ENCODE measurements around the gene INPP5D. TPM values are rescaled to one million over a fixed set of nuclear protein-coding genes. Genes with fewer than 3 reads are reported as not detected.

Gene INPP5D
- total and polyA plus RNA-seq, 12 donors: 3.4 to 29.4 (median 14.3) TPM

DNA sequence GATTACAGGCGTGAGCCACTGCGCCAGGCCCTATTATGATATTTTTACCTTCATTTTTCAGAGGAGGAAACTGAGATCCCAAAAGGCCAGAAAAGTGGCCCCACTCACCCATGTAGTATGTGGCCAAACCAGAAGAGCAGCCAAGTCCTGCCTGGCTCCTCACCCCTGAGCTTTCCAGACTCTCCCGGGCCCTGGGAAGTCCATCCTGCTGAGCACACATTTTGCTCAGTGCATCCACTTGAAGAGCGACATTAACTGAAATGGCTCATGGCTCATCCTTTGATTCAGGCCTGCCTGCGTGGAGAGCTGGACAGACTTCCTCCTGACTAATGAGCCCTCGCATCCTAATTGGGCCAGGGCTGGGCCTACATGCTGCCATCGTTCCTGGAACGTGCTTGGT lies 37.6 kb upstream of the INPP5D start:
- no peak overlapping the region for H3K27ac ChIP-seq
- H3K4me3 ChIP-seq: no peak overlapping the region
- no peaks in the 10 kb centered on the region for H3K4me1 ChIP-seq (replicated peaks in 1 of 2)
- no peak for DNase-seq
- TF ChIP-seq CTCF (IDR thresholded peaks at IDR 0.05): no peak
- TF ChIP-seq POLR2A (IDR thresholded peaks at IDR 0.05): no peak
- intact Hi-C loops (cut with DNase I): loop anchor here in 1 of 2 donors (10.0 kb wide), 1 partner anchor 168 kb away; no protein-coding TSS in a partner anchor
- H3K36me3 ChIP-seq (replicated peaks in 1 of 2): no peaks in the 10 kb centered on the region
- WGBS, 4 donors: 84 to 94% (median 92%) methylated on average over 4 to 8 of the region's 8 CpGs
- H3K9me3 ChIP-seq (replicated peaks in 1 of 3): no peaks in the 10 kb centered on the region
- H3K27me3 ChIP-seq: no peaks in the 10 kb centered on the region

DNA sequence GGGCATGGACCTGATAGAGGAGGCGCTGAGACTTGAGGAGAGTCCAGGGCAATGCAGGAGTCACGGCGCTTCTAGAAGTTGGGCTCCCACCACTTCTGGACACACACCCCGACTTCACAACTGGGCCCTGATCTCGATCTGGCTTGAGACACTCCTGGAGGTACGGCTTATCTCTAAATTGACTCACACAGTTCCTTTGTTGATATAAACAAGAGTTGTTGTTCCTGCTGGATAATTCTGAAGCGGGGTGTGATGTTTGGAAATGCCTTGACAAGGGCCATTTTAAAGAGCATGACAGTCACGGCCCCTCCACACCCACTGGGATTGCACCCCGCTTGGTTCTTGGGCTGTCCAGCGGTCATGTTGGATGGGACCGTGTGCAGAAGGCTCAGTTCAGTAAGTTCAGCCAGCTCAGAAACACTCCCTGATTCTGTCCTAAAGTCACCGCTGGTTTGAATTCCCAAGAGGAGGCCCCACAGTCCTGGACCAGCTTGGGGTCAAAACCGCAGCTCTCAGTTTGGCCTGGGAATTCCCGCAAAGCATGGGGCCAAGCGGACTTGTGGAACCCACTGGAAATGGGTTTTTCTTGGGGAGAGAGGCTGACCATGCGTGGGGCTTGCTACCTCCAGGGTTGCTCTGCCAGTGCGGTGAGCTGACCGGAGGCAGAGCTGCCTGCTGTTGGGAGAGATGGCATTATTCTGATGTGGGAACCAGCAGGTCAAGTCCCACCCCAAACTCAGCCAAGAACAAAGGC lies 37.0 kb upstream of the INPP5D start:
- H3K36me3 ChIP-seq (replicated peaks in 1 of 2): no peaks in the 10 kb centered on the region
- H3K27me3 ChIP-seq: no peaks in the 10 kb centered on the region
- no peak overlapping the region for H3K27ac ChIP-seq
- H3K9me3 ChIP-seq (replicated peaks in 1 of 3): no peaks in the 10 kb centered on the region
- 92 to 98% (median 95%) methylated on average over 9 to 18 of the region's 18 CpGs for WGBS, 4 donors
- no peak overlapping the region for H3K4me3 ChIP-seq
- H3K4me1 ChIP-seq (replicated peaks in 1 of 2): no peaks in the 10 kb centered on the region
- intact Hi-C loops (cut with DNase I): loop anchor here in 1 of 2 donors (10.0 kb wide), 1 partner anchor 168 kb away; no protein-coding TSS in a partner anchor
- no peak for DNase-seq
- no peak for TF ChIP-seq POLR2A (IDR thresholded peaks at IDR 0.05)
- no peak for TF ChIP-seq CTCF (IDR thresholded peaks at IDR 0.05)

DNA sequence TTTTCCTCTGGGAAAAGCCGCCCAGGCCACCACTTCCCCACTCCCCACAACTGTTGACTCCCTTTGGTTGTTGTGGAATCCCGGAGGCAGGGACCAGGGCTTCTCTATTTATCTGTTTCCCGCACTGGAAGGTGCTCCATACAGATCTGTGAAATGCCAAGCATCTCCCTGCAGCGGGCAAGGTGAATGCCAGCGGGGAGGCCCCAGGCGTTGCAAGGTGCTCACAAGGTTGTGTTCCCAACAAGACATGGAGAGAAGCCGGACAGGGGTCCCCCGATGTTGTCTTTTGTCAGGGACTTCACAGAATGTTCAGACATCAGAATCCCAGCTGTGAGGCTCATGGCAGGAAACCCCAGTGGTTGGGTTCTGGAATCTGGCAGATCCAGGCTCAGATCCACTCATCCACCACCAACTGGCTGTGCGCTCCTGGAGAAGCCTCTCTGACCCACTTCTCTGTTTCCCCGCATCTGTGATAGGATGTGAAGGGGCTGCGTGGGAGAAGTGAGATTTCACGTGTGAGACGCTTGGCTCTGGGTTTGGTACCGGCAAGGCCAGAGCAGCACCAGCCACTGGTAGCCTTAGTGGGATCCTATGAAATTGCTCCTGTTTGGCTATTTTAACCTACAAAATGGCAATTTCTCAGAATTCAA lies 36.3 kb upstream of the INPP5D start:
- Histone ChIP-seq H3K36me3 (replicated peaks in 1 of 2) (no peaks in the 10 kb centered on the region), H3K27ac (no peak overlapping the region), H3K27me3 (no peaks in the 10 kb centered on the region), H3K9me3 (replicated peaks in 1 of 3) (no peaks in the 10 kb centered on the region), H3K4me1 (replicated peaks in 1 of 2) (no peaks in the 10 kb centered on the region), H3K4me3 (no peak overlapping the region)
- intact Hi-C loops (cut with DNase I): loop anchor here in 1 of 2 donors (10.0 kb wide), 1 partner anchor 169 kb away; no protein-coding TSS in a partner anchor
- no peak for TF ChIP-seq CTCF (IDR thresholded peaks at IDR 0.05)
- no peak for TF ChIP-seq POLR2A (IDR thresholded peaks at IDR 0.05)
- 88 to 94% (median 90%) methylated on average over 9 to 14 of the region's 14 CpGs for WGBS, 4 donors
- DNase-seq: no peak

DNA sequence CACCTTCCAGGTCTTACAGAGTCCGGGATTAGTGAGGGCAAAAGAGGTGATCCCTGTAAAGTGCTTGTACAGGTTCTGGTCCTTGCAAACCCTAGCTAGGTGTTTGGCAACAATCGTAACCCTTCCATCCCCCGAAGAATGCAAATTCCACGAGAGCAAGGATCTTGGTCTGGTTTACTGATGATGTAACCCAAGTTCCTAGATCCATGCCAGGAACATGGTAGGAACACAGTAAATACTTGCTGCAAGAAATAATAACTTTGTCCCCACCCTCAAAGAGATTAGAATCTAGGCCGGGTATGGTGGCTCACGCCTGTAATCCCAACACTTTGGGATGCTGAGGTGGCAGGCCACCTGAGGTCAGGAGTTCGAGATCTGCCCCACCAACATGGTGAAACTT lies 34.4 kb upstream of the INPP5D start:
- no peaks in the 10 kb centered on the region for H3K4me1 ChIP-seq (replicated peaks in 1 of 2)
- DNase-seq: no peak
- no peak for TF ChIP-seq POLR2A (IDR thresholded peaks at IDR 0.05)
- TF ChIP-seq CTCF (IDR thresholded peaks at IDR 0.05): no peak
- H3K4me3 ChIP-seq: no peak overlapping the region
- intact Hi-C loops (cut with DNase I): loop anchor here (5.0 to 10.0 kb wide), 2 partner anchors 43 to 171 kb away; no protein-coding TSS in a partner anchor
- no peak overlapping the region for H3K27ac ChIP-seq
- no peaks in the 10 kb centered on the region for H3K9me3 ChIP-seq (replicated peaks in 1 of 3)
- WGBS, 4 donors: 88 to 92% (median 89%) methylated on average over 7 of the region's 7 CpGs
- no peaks in the 10 kb centered on the region for H3K36me3 ChIP-seq (replicated peaks in 1 of 2)
- H3K27me3 ChIP-seq: no peaks in the 10 kb centered on the region
